SK-N-SH (cell line): ENCODE data around the gene TPM3.

Experiments used
- CTCF ChIP-seq: fragments of 200-600 bp; sonication (generic); IDR thresholded peaks from 2 replicates; pipeline ENCODE4 v1.6.1; 2017; ENCODE audit warnings: antibody characterized with exemption, mild to moderate bottlenecking, moderate library complexity
- EP300 ChIP-seq, 2 experiments: IDR thresholded peaks; 2 replicates each; pipeline versions ENCODE4 v1.4.0 to v1.6.1; 2012; ENCODE audit warnings: borderline replicate concordance in 1 of 2, low read depth in 1 of 2, low read length in 1 of 2
- EZH2phosphoT487 ChIP-seq: fragments of 200-600 bp; sonication (generic); IDR thresholded peaks from 2 replicates; pipeline ENCODE4 v1.6.1; 2017; ENCODE audit warnings: low read depth, mixed run types, mild to moderate bottlenecking, antibody characterized with exemption, moderate library complexity, borderline replicate concordance
- GATA2 ChIP-seq: sonication (generic); formaldehyde crosslinking; IDR thresholded peaks from 2 replicates; pipeline ENCODE4 v1.5.0; 2020; ENCODE audit warnings: mild to moderate bottlenecking, missing genetic modification reagents
- MAX ChIP-seq: IDR thresholded peaks from 2 replicates; pipeline ENCODE4 v1.4.0; 2012; ENCODE audit warnings: low read depth
- POLR2AphosphoS5 ChIP-seq: IDR thresholded peaks from 2 replicates; pipeline ENCODE4 v1.6.1; 2012; ENCODE audit warnings: low read depth, low read length
- RCOR1 ChIP-seq: fragments of 150-350 bp; IDR thresholded peaks from 2 replicates; pipeline ENCODE4 v1.6.1; 2017; ENCODE audit warnings: antibody characterized with exemption, low read length
- SIN3A ChIP-seq: IDR thresholded peaks from 2 replicates; pipeline ENCODE4 v1.6.1; 2012; ENCODE audit warnings: low read depth, mild to moderate bottlenecking, low read length, moderate library complexity, borderline replicate concordance
- TAF1 ChIP-seq: IDR thresholded peaks from 2 replicates; pipeline ENCODE4 v1.6.1; 2012; ENCODE audit warnings: low read depth, mild to moderate bottlenecking, low read length, moderate library complexity, borderline replicate concordance
- YY1 ChIP-seq: IDR thresholded peaks from 2 replicates; pipeline ENCODE4 v1.4.0; 2012; ENCODE audit warnings: low read depth, mild to moderate bottlenecking
- ZBTB33 ChIP-seq: IDR thresholded peaks from 2 replicates; pipeline ENCODE4 v1.4.0; 2012; ENCODE audit warnings: low read depth, borderline replicate concordance

GRCh38 chr1:154166207-154166606 is 25.7 kb downstream of the TPM3 start:
- no peak for TF ChIP-seq CTCF
- TF ChIP-seq POLR2AphosphoS5: no peak
- no peak for TF ChIP-seq ZBTB33
- no peak for TF ChIP-seq SIN3A
- no peak for TF ChIP-seq YY1
- no peak for TF ChIP-seq RCOR1
- no peak for TF ChIP-seq TAF1
- no peak for TF ChIP-seq EZH2phosphoT487
- TF ChIP-seq EP300 (IDR thresholded peaks at IDR 0.05; ENCODE audit: borderline replicate concordance in 1 of 2, low read depth in 1 of 2, low read length in 1 of 2): no peak
- TF ChIP-seq GATA2 (CRISPR knock-in tag): no peak
- no peak for TF ChIP-seq MAX
